ENCODE data around the gene MOCS1. TPM values are rescaled to one million over a fixed set of nuclear protein-coding genes. Genes with fewer than 3 reads are reported as not detected.

Gene MOCS1
- total RNA-seq, 1 experiment from 2014 or later = not detected

GRCh38 chr6:39923861-39924260, 10.4 kb downstream of the MOCS1 start:
- Histone ChIP-seq H3K27ac (no peak overlapping the region), H4K20me1 (ENCODE audit: insufficient read depth) (no peaks in the 10 kb centered on the region), H2AFZ (no peak overlapping the region), H3K27me3 (ENCODE audit: insufficient read depth, low read depth) (peaks cover 61% of the 10 kb centered on the region), H3K4me3 (no peak overlapping the region), H3K9me3 (ENCODE audit: insufficient read depth, low read depth) (no peaks in the 10 kb centered on the region), H3K79me2 (ENCODE audit: low read depth) (no peaks in the 10 kb centered on the region), H3K9me2 (ENCODE audit: insufficient read depth) (no peaks in the 10 kb centered on the region; the same call in 1 of the 2 replicates), H3K4me2 (no peak overlapping the region), H3F3A (ENCODE audit: insufficient read depth, low read depth) (no peaks in the 10 kb centered on the region), H3K4me1 (replicated peaks; ENCODE audit: insufficient read depth) (no peaks in the 10 kb centered on the region), H3K36me3 (ENCODE audit: low read depth) (no peaks in the 10 kb centered on the region)
- ChIA-PET CTCF (no interaction called here), POLR2A (ENCODE audit: unreplicated experiment) (no interaction called here)
- no TSS peak for BruUV-seq (replicated peaks)
- intact Hi-C loops (cut with micrococcal nuclease; ENCODE audit: unreplicated experiment) = no loop called here
- DNase-seq = no peak
- TF ChIP-seq CTCF (conservative IDR thresholded peaks at IDR 0.05) (no peak), EZH2 (IDR thresholded peaks at IDR 0.05; ENCODE audit: low read depth) (no peak)

GRCh38 chr6:39923394-39923793, 10.9 kb downstream of the MOCS1 start:
- Histone ChIP-seq H3K9me3 (ENCODE audit: insufficient read depth, low read depth) (no peaks in the 10 kb centered on the region), H3K27me3 (ENCODE audit: insufficient read depth, low read depth) (peaks cover 57% of the 10 kb centered on the region), H3K4me3 (no peak overlapping the region), H3K4me2 (no peak overlapping the region), H3F3A (ENCODE audit: insufficient read depth, low read depth) (no peaks in the 10 kb centered on the region), H4K20me1 (ENCODE audit: insufficient read depth) (no peaks in the 10 kb centered on the region), H3K27ac (no peak overlapping the region), H3K36me3 (ENCODE audit: low read depth) (no peaks in the 10 kb centered on the region), H3K4me1 (replicated peaks; ENCODE audit: insufficient read depth) (no peaks in the 10 kb centered on the region), H3K9me2 (ENCODE audit: insufficient read depth) (no peaks in the 10 kb centered on the region; the same call in 1 of the 2 replicates), H3K79me2 (ENCODE audit: low read depth) (no peaks in the 10 kb centered on the region), H2AFZ (no peak overlapping the region)
- CTCF ChIA-PET = no interaction called here
- peak in 1 of 2 experiments; percentile 2 for DNase-seq
- no TSS peak for BruUV-seq (replicated peaks)
- TF ChIP-seq EZH2 (IDR thresholded peaks at IDR 0.05; ENCODE audit: low read depth) = no peak
- TF ChIP-seq CTCF (conservative IDR thresholded peaks at IDR 0.05) = no peak
- POLR2A ChIA-PET (ENCODE audit: unreplicated experiment) = no interaction called here
- intact Hi-C loops (cut with micrococcal nuclease; ENCODE audit: unreplicated experiment) = no loop called here

- Histone ChIP-seq H3K9me2 (ENCODE audit: insufficient read depth) (no peaks in the 10 kb centered on the region; the same call in 1 of the 2 replicates), H3K79me2 (ENCODE audit: low read depth) (no peaks in the 10 kb centered on the region), H4K20me1 (ENCODE audit: insufficient read depth) (no peaks in the 10 kb centered on the region), H3K4me1 (replicated peaks; ENCODE audit: insufficient read depth) (no peaks in the 10 kb centered on the region), H3K4me2 (no peak overlapping the region), H3K36me3 (ENCODE audit: low read depth) (no peaks in the 10 kb centered on the region), H3K27me3 (ENCODE audit: insufficient read depth, low read depth) (peaks cover 53% of the 10 kb centered on the region), H3F3A (ENCODE audit: insufficient read depth, low read depth) (no peaks in the 10 kb centered on the region), H3K4me3 (no peak overlapping the region), H3K9me3 (ENCODE audit: insufficient read depth, low read depth) (no peaks in the 10 kb centered on the region), H2AFZ (no peak overlapping the region), H3K27ac (no peak overlapping the region)
- DNase-seq = no peak
- POLR2A ChIA-PET (ENCODE audit: unreplicated experiment) = no interaction called here
- TF ChIP-seq EZH2 (IDR thresholded peaks at IDR 0.05; ENCODE audit: low read depth) = no peak
- no peak for TF ChIP-seq CTCF (conservative IDR thresholded peaks at IDR 0.05)
- no TSS peak for BruUV-seq (replicated peaks)
- intact Hi-C loops (cut with micrococcal nuclease; ENCODE audit: unreplicated experiment) = no loop called here
- CTCF ChIA-PET = no interaction called here
These were observed 11.4 kb downstream of the MOCS1 start for GRCh38 chr6:39922821-39923220.
